Stimulated activated CD4-positive, alpha-beta T cell treated with anti-CD3 and anti-CD28 coated beads, Interleukin-1b, Interleukin-23, amount 100 ng/mL, for 4 hours (primary cell): Measurements from ENCODE around the gene DOK3.
A peak's percentile ranks its signal among the peaks of the same experiment; 100 is the strongest.

Source experiments
- DNase-seq, 2 donors: peaks; one replicate each; pipeline ENCODE4 v3.0.0-alpha.2; 2020; ENCODE audit warnings: low read depth in 2 of 2

DOK3 gene

GRCh38 chr5:177509381-177509951 is at the start of gene DOK3:
TSS of gene DOK3 (minus strand) at chr5:177509826. CDS start at chr5:177509540, 286 bp downstream.
- no peak for DNase-seq

- DNase-seq: no peak
Measured at GRCh38 chr5:177557796-177558195, 48.2 kb upstream of the DOK3 start.

GRCh38 chr5:177557041-177557647 is 47.5 kb upstream of the DOK3 start:
- DNase-seq: no peak

GRCh38 chr5:177555665-177556064 is 46.0 kb upstream of the DOK3 start:
- no peak for DNase-seq

GRCh38 chr5:177555228-177555627 is 45.6 kb upstream of the DOK3 start:
- no peak for DNase-seq

- peak; percentile 92 for DNase-seq
Measured at GRCh38 chr5:177554474-177555111, 45.0 kb upstream of the DOK3 start, which contains the start of gene FAM193B. TSS of gene FAM193B (minus strand) at chr5:177554563. CDS start at chr5:177554458, 105 bp downstream.

GRCh38 chr5:177553671-177554429 is 44.2 kb upstream of the DOK3 start:
- DNase-seq: peak; percentile 14 to 37

GRCh38 chr5:177552839-177553455 is 43.3 kb upstream of the DOK3 start:
- no peak for DNase-seq

- DNase-seq: no peak
Measured at GRCh38 chr5:177550122-177550521, 40.5 kb upstream of the DOK3 start.

GRCh38 chr5:177548495-177548894 is 38.9 kb upstream of the DOK3 start:
- no peak for DNase-seq

GRCh38 chr5:177547736-177548135 is 38.1 kb upstream of the DOK3 start:
- DNase-seq: no peak

- no peak for DNase-seq
Measured at GRCh38 chr5:177546258-177546741, 36.7 kb upstream of the DOK3 start.

GRCh38 chr5:177545487-177546257 is 36.0 kb upstream of the DOK3 start:
- no peak for DNase-seq

GRCh38 chr5:177542816-177543465 is 33.3 kb upstream of the DOK3 start:
- DNase-seq: no peak

GRCh38 chr5:177540438-177540837 is 30.8 kb upstream of the DOK3 start:
- no peak for DNase-seq

- DNase-seq: no peak
Measured at GRCh38 chr5:177539411-177539810, 29.8 kb upstream of the DOK3 start.

GRCh38 chr5:177538876-177539275 is 29.2 kb upstream of the DOK3 start:
- no peak for DNase-seq

GRCh38 chr5:177537389-177538361 is 28.0 kb upstream of the DOK3 start:
- DNase-seq: no peak

- DNase-seq: no peak
Measured at GRCh38 chr5:177536386-177536785, 26.8 kb upstream of the DOK3 start.
